SK-N-SH (cell line): ENCODE measurements around the gene CAMKMT. TPM values are rescaled to one million over a fixed set of nuclear protein-coding genes. Genes with fewer than 3 reads are reported as not detected.

Source experiments
- CTCF ChIA-PET: fragments of 300-600, 350-600 bp; formaldehyde crosslinking; extraction: SDS; loops from one replicate; lab custom pipeline; 2021; lab: Yijun Ruan, JAX
- POLR2A ChIA-PET: fragments of 350-600 bp; sonication (Branson Sonifier 250); formaldehyde crosslinking; extraction: SDS; loops from one replicate; lab custom pipeline; 2020; ENCODE audit warnings: antibody characterized with exemption, inconsistent platforms; lab: Yijun Ruan, JAX
- DNase-seq: peaks from one replicate; pipeline ENCODE4 v3.0.0; 2012
- H2AFZ ChIP-seq: fragments of 200-600 bp; sonication (generic); 2 replicates; pipeline ENCODE4 v1.8.1; 2016; ENCODE audit warnings: antibody characterized with exemption, mild to moderate bottlenecking, low read depth
- H3F3A ChIP-seq: fragments of 200-600 bp; sonication (generic); replicated peaks from 2 replicates; pipeline ENCODE3; 2016; ENCODE audit warnings: antibody characterized with exemption, mild to moderate bottlenecking; ENCODE audit not compliant: insufficient read depth
- H3K27ac ChIP-seq, 2 experiments: fragments of 200-500 bp in 1 of 2; fragments of 200-600 bp in 1 of 2; sonication (Bioruptor generic) in 1 of 2; sonication (generic), shearing (Covaris generic) in 1 of 2; 2 replicates each; pipeline versions ENCODE4 v1.5.1 to v1.6.1; 2014 to 2016; ENCODE audit warnings: low read depth in 2 of 2, inconsistent platforms in 1 of 2, low read length in 1 of 2, mild to moderate bottlenecking in 1 of 2, mixed read lengths in 1 of 2
- H3K27me3 ChIP-seq: fragments of 200-600 bp; sonication (generic), shearing (Covaris generic); 2 replicates; pipeline ENCODE4 v1.6.1; 2016; ENCODE audit warnings: mixed run types; ENCODE audit not compliant: insufficient read depth
- H3K36me3 ChIP-seq, 2 experiments: fragments of 200-500 bp in 1 of 2; fragments of 200-600 bp in 1 of 2; sonication (Bioruptor generic) in 1 of 2; sonication (generic) in 1 of 2; replicated peaks in 1 of 2; 2 replicates each; pipeline versions ENCODE3 to v1.5.1; 2014 to 2016; ENCODE audit warnings: low read length in 1 of 2, mild to moderate bottlenecking in 1 of 2; ENCODE audit not compliant: insufficient read depth in 2 of 2, control insufficient read depth in 1 of 2
- H3K4me1 ChIP-seq, 2 experiments: fragments of 200-500 bp in 1 of 2; fragments of 200-600 bp in 1 of 2; sonication (Bioruptor generic) in 1 of 2; sonication (generic), shearing (Covaris generic) in 1 of 2; 2 replicates each; pipeline versions ENCODE4 v1.5.1 to v1.6.1; 2014 to 2016; ENCODE audit warnings: low read depth in 1 of 2, low read length in 1 of 2, mixed run types in 1 of 2; ENCODE audit not compliant: insufficient read depth in 2 of 2, control insufficient read depth in 1 of 2
- H3K4me2 ChIP-seq: fragments of 200-600 bp; sonication (generic), shearing (Covaris generic); 2 replicates; pipeline ENCODE4 v1.6.1; 2017; ENCODE audit warnings: mixed run types
- H3K4me3 ChIP-seq, 2 experiments: fragments of 200-500 bp in 1 of 2; fragments of 200-600 bp in 1 of 2; sonication (Bioruptor generic) in 1 of 2; sonication (generic), shearing (Covaris generic) in 1 of 2; 2 replicates each; pipeline versions ENCODE4 v1.5.1 to v1.8.1; 2014 to 2016; ENCODE audit warnings: low read depth in 2 of 2, inconsistent platforms in 1 of 2, low read length in 1 of 2, mild to moderate bottlenecking in 1 of 2, mixed read lengths in 1 of 2, moderate library complexity in 1 of 2
- H3K79me2 ChIP-seq: fragments of 200-600 bp; sonication (generic); 2 replicates; pipeline ENCODE4 v1.8.1; 2017; ENCODE audit warnings: mild to moderate bottlenecking; ENCODE audit not compliant: insufficient read depth
- H3K9ac ChIP-seq: fragments of 200-600 bp; sonication (generic); 2 replicates; pipeline ENCODE4 v1.6.1; 2017; ENCODE audit warnings: mixed run types
- H3K9me2 ChIP-seq: fragments of 200-600 bp; sonication (generic); 2 replicates; pipeline ENCODE4 v1.6.1; 2017; ENCODE audit warnings: mixed run types
- H3K9me3 ChIP-seq: fragments of 200-600 bp; sonication (generic); 2 replicates; pipeline ENCODE4 v1.6.1; 2017; ENCODE audit warnings: mixed run types, mild to moderate bottlenecking, moderate library complexity
- H4K20me1 ChIP-seq: fragments of 200-600 bp; sonication (generic); 2 replicates; pipeline ENCODE4 v1.6.1; 2017; ENCODE audit warnings: mild to moderate bottlenecking, mixed run types; ENCODE audit not compliant: insufficient read depth
- CHD2 ChIP-seq: fragments of 150-350 bp; IDR thresholded peaks from 2 replicates; pipeline ENCODE4 v1.6.1; 2018; ENCODE audit warnings: low read length; ENCODE audit not compliant: partially characterized antibody
- ELF1 ChIP-seq: IDR thresholded peaks from 2 replicates; pipeline ENCODE4 v1.4.0; 2012
- EP300 ChIP-seq, 2 experiments: IDR thresholded peaks; 2 replicates each; pipeline versions ENCODE4 v1.4.0 to v1.6.1; 2012; ENCODE audit warnings: borderline replicate concordance in 1 of 2, low read depth in 1 of 2, low read length in 1 of 2
- EZH2phosphoT487 ChIP-seq: fragments of 200-600 bp; sonication (generic); IDR thresholded peaks from 2 replicates; pipeline ENCODE4 v1.6.1; 2017; ENCODE audit warnings: low read depth, mixed run types, mild to moderate bottlenecking, antibody characterized with exemption, moderate library complexity, borderline replicate concordance
- FOSL2 ChIP-seq: IDR thresholded peaks from 2 replicates; pipeline ENCODE4 v1.4.0; 2012; ENCODE audit warnings: low read depth, mild to moderate bottlenecking, moderate library complexity, borderline replicate concordance
- FOXM1 ChIP-seq: IDR thresholded peaks from 2 replicates; pipeline ENCODE4 v1.4.0; 2012; ENCODE audit warnings: low read depth, mild to moderate bottlenecking
- GABPA ChIP-seq: IDR thresholded peaks from 2 replicates; pipeline ENCODE4 v1.4.0; 2012; ENCODE audit warnings: low read depth, mild to moderate bottlenecking
- NFIC ChIP-seq: IDR thresholded peaks from 2 replicates; pipeline ENCODE4 v1.4.0; 2012; ENCODE audit warnings: borderline replicate concordance
- RAD21 ChIP-seq: IDR thresholded peaks from 2 replicates; pipeline ENCODE4 v1.6.1; 2012; ENCODE audit warnings: mild to moderate bottlenecking, low read length
- RCOR1 ChIP-seq: fragments of 150-350 bp; IDR thresholded peaks from 2 replicates; pipeline ENCODE4 v1.6.1; 2017; ENCODE audit warnings: antibody characterized with exemption, low read length
- SIN3A ChIP-seq: IDR thresholded peaks from 2 replicates; pipeline ENCODE4 v1.6.1; 2012; ENCODE audit warnings: low read depth, mild to moderate bottlenecking, low read length, moderate library complexity, borderline replicate concordance
- TCF12 ChIP-seq: IDR thresholded peaks from 2 replicates; pipeline ENCODE4 v1.4.0; 2012
- TEAD4 ChIP-seq: IDR thresholded peaks from 2 replicates; pipeline ENCODE4 v1.4.0; 2012; ENCODE audit warnings: mild to moderate bottlenecking, borderline replicate concordance; ENCODE audit not compliant: insufficient read depth
- YY1 ChIP-seq: IDR thresholded peaks from 2 replicates; pipeline ENCODE4 v1.4.0; 2012; ENCODE audit warnings: low read depth, mild to moderate bottlenecking
- WGBS: methylation state at CpG from one replicate; pipeline ENCODE4 v1.1.6; 2017; ENCODE audit warnings: low lambda C conversion rate; 5-methylcytosine and 5-hydroxymethylcytosine counted together
- polyA plus RNA-seq, 3 experiments: library from polyadenylated mRNA; depleted of rRNA; stranded (reverse); fragments of >200 nt; gene quantifications; 2 replicates each; pipeline ENCODE4 v1.2.3, GENCODE V29; 2012
- TF ChIP-seq, protein P1 (sequence below): IDR thresholded peaks from 2 replicates; pipeline ENCODE4; 2012
- TF ChIP-seq, protein P2 (sequence below): IDR thresholded peaks from 2 replicates; pipeline ENCODE4 v1.6.1; 2012; ENCODE audit warnings: mild to moderate bottlenecking, low read depth, low read length, moderate library complexity

Gene CAMKMT
- polyA plus RNA-seq, 1 of the 3 experiments (the other 2 are of a cell fraction), result 5.9 TPM

GRCh38 chr2:44705356-44705755, 343.6 kb downstream of the CAMKMT start:
- no peak overlapping the region for H2AFZ ChIP-seq
- H3K27me3 ChIP-seq, result no peaks in the 10 kb centered on the region
- peak overlapping the region in 1 of 2 experiments; percentile 100; a peak in 2 of 4 replicates for H3K27ac ChIP-seq
- ChIA-PET CTCF (interaction anchor here (0.7 to 9.1 kb wide), 15 partner anchors 11 to 880 kb away, joined by 3 to 147 read pairs (median 10); no protein-coding TSS in a partner anchor), POLR2A (no interaction called here)
- H3K79me2 ChIP-seq, result no peaks in the 10 kb centered on the region
- no peak overlapping the region for H3K4me3 ChIP-seq
- no peak for DNase-seq
- H3F3A ChIP-seq, result no peaks in the 10 kb centered on the region
- H3K36me3 ChIP-seq, result no peaks in the 10 kb centered on the region
- no peak overlapping the region for H3K4me2 ChIP-seq
- no peak overlapping the region for H3K9ac ChIP-seq
- TF ChIP-seq RCOR1, result no peak
- peak; percentile 3; the same call in 1 of the 2 replicates for TF ChIP-seq RAD21
- no peak for TF ChIP-seq FOXM1
- TF ChIP-seq FOSL2, result no peak
- no peak for TF ChIP-seq GABPA
- TF ChIP-seq EP300 (IDR thresholded peaks at IDR 0.05; ENCODE audit: borderline replicate concordance in 1 of 2, low read depth in 1 of 2, low read length in 1 of 2), result no peak
- H3K4me1 ChIP-seq, result peaks cover 0 to 65% of the 10 kb centered on the region in 2 experiments; a peak in 2 of 4 replicates
- no peaks in the 10 kb centered on the region for H3K9me3 ChIP-seq
- 91% methylated on average over 5 of the region's 5 CpGs for WGBS
- H4K20me1 ChIP-seq, result no peaks in the 10 kb centered on the region
- H3K9me2 ChIP-seq, result no peaks in the 10 kb centered on the region

- CTCF ChIA-PET, result interaction anchor here (0.7 to 9.1 kb wide), 16 partner anchors 10 to 879 kb away, joined by 3 to 147 read pairs (median 10); no protein-coding TSS in a partner anchor
- 62% methylated on average over 10 of the region's 10 CpGs for WGBS
- Histone ChIP-seq H3K4me3 (peak overlapping the region in 1 of 2 experiments; percentile 28; a peak in 2 of 4 replicates), H3K9ac (no peak overlapping the region), H3K4me2 (peak overlapping the region; percentile 27; the same call in 1 of the 2 replicates), H3K4me1 (peaks cover 0 to 71% of the 10 kb centered on the region in 2 experiments; a peak in 2 of 4 replicates), H3K36me3 (no peaks in the 10 kb centered on the region), H3K27me3 (no peaks in the 10 kb centered on the region), H4K20me1 (no peaks in the 10 kb centered on the region), H3K27ac (peak overlapping the region; percentile 22 to 100; a peak in 3 of 4 replicates), H3K79me2 (no peaks in the 10 kb centered on the region), H2AFZ (peak overlapping the region; percentile 61; the same call in 1 of the 2 replicates), H3K9me3 (no peaks in the 10 kb centered on the region), H3F3A (no peaks in the 10 kb centered on the region), H3K9me2 (no peaks in the 10 kb centered on the region)
- DNase-seq, result peak; percentile 11
- TF ChIP-seq FOXM1 (no peak), SIN3A (no peak), YY1 (no peak), RAD21 (no peak), RCOR1 (no peak), TEAD4 (no peak), TCF12 (no peak), EP300 (IDR thresholded peaks at IDR 0.05; ENCODE audit: borderline replicate concordance in 1 of 2, low read depth in 1 of 2, low read length in 1 of 2) (no peak), EZH2phosphoT487 (no peak), CHD2 (no peak), NFIC (no peak), ELF1 (no peak), GABPA (no peak)
- TF ChIP-seq, protein P1, sequence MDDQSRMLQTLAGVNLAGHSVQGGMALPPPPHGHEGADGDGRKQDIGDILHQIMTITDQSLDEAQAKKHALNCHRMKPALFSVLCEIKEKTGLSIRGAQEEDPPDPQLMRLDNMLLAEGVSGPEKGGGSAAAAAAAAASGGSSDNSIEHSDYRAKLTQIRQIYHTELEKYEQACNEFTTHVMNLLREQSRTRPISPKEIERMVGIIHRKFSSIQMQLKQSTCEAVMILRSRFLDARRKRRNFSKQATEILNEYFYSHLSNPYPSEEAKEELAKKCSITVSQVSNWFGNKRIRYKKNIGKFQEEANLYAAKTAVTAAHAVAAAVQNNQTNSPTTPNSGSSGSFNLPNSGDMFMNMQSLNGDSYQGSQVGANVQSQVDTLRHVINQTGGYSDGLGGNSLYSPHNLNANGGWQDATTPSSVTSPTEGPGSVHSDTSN, result no peak
- TF ChIP-seq, protein P2, sequence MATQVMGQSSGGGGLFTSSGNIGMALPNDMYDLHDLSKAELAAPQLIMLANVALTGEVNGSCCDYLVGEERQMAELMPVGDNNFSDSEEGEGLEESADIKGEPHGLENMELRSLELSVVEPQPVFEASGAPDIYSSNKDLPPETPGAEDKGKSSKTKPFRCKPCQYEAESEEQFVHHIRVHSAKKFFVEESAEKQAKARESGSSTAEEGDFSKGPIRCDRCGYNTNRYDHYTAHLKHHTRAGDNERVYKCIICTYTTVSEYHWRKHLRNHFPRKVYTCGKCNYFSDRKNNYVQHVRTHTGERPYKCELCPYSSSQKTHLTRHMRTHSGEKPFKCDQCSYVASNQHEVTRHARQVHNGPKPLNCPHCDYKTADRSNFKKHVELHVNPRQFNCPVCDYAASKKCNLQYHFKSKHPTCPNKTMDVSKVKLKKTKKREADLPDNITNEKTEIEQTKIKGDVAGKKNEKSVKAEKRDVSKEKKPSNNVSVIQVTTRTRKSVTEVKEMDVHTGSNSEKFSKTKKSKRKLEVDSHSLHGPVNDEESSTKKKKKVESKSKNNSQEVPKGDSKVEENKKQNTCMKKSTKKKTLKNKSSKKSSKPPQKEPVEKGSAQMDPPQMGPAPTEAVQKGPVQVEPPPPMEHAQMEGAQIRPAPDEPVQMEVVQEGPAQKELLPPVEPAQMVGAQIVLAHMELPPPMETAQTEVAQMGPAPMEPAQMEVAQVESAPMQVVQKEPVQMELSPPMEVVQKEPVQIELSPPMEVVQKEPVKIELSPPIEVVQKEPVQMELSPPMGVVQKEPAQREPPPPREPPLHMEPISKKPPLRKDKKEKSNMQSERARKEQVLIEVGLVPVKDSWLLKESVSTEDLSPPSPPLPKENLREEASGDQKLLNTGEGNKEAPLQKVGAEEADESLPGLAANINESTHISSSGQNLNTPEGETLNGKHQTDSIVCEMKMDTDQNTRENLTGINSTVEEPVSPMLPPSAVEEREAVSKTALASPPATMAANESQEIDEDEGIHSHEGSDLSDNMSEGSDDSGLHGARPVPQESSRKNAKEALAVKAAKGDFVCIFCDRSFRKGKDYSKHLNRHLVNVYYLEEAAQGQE, result no peak
- POLR2A ChIA-PET, result interaction anchor here (1.0 to 3.4 kb wide), 6 partner anchors 15 to 226 kb away, joined by 3 to 26 read pairs (median 5); no protein-coding TSS in a partner anchor
Observed at GRCh38 chr2:44705876-44706480, 344.2 kb downstream of the CAMKMT start.
